ENCODE data around the gene ATG9A.

The ATG9A gene

GRCh38 chr2:219205981-219206327 lies 23.5 kb downstream of the ATG9A start:
- TF ChIP-seq, protein P1, sequence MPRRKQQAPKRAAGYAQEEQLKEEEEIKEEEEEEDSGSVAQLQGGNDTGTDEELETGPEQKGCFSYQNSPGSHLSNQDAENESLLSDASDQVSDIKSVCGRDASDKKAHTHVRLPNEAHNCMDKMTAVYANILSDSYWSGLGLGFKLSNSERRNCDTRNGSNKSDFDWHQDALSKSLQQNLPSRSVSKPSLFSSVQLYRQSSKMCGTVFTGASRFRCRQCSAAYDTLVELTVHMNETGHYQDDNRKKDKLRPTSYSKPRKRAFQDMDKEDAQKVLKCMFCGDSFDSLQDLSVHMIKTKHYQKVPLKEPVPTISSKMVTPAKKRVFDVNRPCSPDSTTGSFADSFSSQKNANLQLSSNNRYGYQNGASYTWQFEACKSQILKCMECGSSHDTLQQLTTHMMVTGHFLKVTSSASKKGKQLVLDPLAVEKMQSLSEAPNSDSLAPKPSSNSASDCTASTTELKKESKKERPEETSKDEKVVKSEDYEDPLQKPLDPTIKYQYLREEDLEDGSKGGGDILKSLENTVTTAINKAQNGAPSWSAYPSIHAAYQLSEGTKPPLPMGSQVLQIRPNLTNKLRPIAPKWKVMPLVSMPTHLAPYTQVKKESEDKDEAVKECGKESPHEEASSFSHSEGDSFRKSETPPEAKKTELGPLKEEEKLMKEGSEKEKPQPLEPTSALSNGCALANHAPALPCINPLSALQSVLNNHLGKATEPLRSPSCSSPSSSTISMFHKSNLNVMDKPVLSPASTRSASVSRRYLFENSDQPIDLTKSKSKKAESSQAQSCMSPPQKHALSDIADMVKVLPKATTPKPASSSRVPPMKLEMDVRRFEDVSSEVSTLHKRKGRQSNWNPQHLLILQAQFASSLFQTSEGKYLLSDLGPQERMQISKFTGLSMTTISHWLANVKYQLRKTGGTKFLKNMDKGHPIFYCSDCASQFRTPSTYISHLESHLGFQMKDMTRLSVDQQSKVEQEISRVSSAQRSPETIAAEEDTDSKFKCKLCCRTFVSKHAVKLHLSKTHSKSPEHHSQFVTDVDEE (CRISPR knock-in tag; IDR thresholded peaks at IDR 0.05), result no peak
- TF ChIP-seq CREB5 (CRISPR knock-in tag; IDR thresholded peaks at IDR 0.05; ENCODE audit: low read depth), result no peak
- TF ChIP-seq CSDC2 (CRISPR knock-in tag; IDR thresholded peaks at IDR 0.05), result no peak
- no peak for TF ChIP-seq ZNF70 (CRISPR knock-in tag; IDR thresholded peaks at IDR 0.05)
- TF ChIP-seq SNAI2 (CRISPR knock-in tag; IDR thresholded peaks at IDR 0.05), result no peak
- TF ChIP-seq GLIS3 (CRISPR knock-in tag; IDR thresholded peaks at IDR 0.05), result no peak
- TF ChIP-seq, protein P2, sequence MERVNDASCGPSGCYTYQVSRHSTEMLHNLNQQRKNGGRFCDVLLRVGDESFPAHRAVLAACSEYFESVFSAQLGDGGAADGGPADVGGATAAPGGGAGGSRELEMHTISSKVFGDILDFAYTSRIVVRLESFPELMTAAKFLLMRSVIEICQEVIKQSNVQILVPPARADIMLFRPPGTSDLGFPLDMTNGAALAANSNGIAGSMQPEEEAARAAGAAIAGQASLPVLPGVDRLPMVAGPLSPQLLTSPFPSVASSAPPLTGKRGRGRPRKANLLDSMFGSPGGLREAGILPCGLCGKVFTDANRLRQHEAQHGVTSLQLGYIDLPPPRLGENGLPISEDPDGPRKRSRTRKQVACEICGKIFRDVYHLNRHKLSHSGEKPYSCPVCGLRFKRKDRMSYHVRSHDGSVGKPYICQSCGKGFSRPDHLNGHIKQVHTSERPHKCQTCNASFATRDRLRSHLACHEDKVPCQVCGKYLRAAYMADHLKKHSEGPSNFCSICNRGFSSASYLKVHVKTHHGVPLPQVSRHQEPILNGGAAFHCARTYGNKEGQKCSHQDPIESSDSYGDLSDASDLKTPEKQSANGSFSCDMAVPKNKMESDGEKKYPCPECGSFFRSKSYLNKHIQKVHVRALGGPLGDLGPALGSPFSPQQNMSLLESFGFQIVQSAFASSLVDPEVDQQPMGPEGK (CRISPR knock-in tag; IDR thresholded peaks at IDR 0.05; ENCODE audit: borderline replicate concordance), result no peak
- TF ChIP-seq BACH2 (CRISPR knock-in tag; IDR thresholded peaks at IDR 0.05; ENCODE audit: borderline replicate concordance), result no peak
- TF ChIP-seq TOX (CRISPR knock-in tag; IDR thresholded peaks at IDR 0.05; ENCODE audit: borderline replicate concordance), result no peak
- no peak for TF ChIP-seq ZC3H10 (CRISPR knock-in tag; IDR thresholded peaks at IDR 0.05)

GRCh38 chr2:219205165-219205538 lies 24.3 kb downstream of the ATG9A start:
- TF ChIP-seq POU6F1 (CRISPR knock-in tag; IDR thresholded peaks at IDR 0.05; ENCODE audit: borderline replicate concordance, low read depth), result no peak
- TF ChIP-seq, protein P3, sequence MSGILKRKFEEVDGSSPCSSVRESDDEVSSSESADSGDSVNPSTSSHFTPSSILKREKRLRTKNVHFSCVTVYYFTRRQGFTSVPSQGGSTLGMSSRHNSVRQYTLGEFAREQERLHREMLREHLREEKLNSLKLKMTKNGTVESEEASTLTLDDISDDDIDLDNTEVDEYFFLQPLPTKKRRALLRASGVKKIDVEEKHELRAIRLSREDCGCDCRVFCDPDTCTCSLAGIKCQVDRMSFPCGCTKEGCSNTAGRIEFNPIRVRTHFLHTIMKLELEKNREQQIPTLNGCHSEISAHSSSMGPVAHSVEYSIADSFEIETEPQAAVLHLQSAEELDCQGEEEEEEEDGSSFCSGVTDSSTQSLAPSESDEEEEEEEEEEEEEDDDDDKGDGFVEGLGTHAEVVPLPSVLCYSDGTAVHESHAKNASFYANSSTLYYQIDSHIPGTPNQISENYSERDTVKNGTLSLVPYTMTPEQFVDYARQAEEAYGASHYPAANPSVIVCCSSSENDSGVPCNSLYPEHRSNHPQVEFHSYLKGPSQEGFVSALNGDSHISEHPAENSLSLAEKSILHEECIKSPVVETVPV (CRISPR knock-in tag; IDR thresholded peaks at IDR 0.05), result no peak
- no peak for TF ChIP-seq BACH2 (CRISPR knock-in tag; IDR thresholded peaks at IDR 0.05; ENCODE audit: borderline replicate concordance)
- TF ChIP-seq, protein P1 (CRISPR knock-in tag; IDR thresholded peaks at IDR 0.05), result no peak
- no peak for TF ChIP-seq OSR1 (CRISPR knock-in tag; IDR thresholded peaks at IDR 0.05)
- no peak for TF ChIP-seq ZNF8 (CRISPR knock-in tag; IDR thresholded peaks at IDR 0.05)
- no peak for TF ChIP-seq CSDC2 (CRISPR knock-in tag; IDR thresholded peaks at IDR 0.05)
- TF ChIP-seq, protein P2 (CRISPR knock-in tag; IDR thresholded peaks at IDR 0.05; ENCODE audit: borderline replicate concordance), result no peak
- TF ChIP-seq RARB (CRISPR knock-in tag; IDR thresholded peaks at IDR 0.05), result no peak
- TF ChIP-seq PPARA (CRISPR knock-in tag; IDR thresholded peaks at IDR 0.05; ENCODE audit: borderline replicate concordance), result no peak
- TF ChIP-seq ZFP3 (CRISPR knock-in tag; IDR thresholded peaks at IDR 0.05), result no peak
- TF ChIP-seq ESRRG (CRISPR knock-in tag; IDR thresholded peaks at IDR 0.05), result no peak
- ATAC-seq, result no peak

More at GRCh38 chr2:219205981-219206327, 23.5 kb downstream of the ATG9A start:
- ATAC-seq, result no peak
